Kidney tubule cell (primary cell): ENCODE data around the gene FBXL15.
"Not testable (repeated sequence)": the region's sequence is repeated elsewhere in the genome, so short reads cannot be mapped to it uniquely, and the experiment has no call there.

Source experiments
- DNase-seq: peaks from one replicate; pipeline ENCODE4 v3.0.0-alpha.2; 2018; ENCODE audit warnings: low spot score

FBXL15 gene

DNA sequence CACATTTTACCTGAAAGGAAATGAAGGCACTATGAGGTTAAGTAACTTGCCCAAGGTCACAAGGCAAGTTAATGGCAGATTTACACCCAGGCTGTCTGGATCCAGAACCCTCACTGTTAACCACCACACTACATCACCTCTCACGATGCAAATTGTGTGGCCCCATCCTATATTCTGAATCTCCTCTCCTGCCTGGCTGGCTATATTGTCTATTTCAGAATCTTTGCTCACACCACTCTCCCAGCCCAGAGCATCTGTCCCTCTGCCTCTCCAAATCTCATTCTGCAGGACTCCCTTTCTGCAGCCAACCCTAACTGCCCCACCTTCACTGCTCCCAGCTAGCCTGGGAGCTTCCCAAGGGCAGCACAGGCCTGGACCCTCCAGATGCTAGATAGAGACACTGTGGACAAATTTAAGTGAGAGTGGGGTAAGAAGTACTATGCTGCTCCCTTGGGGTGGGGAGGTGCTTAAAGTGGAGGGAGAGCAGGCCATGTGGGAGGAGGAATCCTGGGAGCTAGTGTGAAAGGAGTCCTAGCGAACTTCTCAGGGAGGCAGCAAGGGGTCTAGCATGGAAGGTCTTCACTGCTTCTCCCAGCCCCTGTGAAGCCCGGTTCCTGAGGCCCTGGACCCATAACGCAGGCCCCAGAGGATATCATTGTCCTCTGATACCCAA, 11.0 kb downstream of the FBXL15 start:
- peak; percentile 36 for DNase-seq

DNA sequence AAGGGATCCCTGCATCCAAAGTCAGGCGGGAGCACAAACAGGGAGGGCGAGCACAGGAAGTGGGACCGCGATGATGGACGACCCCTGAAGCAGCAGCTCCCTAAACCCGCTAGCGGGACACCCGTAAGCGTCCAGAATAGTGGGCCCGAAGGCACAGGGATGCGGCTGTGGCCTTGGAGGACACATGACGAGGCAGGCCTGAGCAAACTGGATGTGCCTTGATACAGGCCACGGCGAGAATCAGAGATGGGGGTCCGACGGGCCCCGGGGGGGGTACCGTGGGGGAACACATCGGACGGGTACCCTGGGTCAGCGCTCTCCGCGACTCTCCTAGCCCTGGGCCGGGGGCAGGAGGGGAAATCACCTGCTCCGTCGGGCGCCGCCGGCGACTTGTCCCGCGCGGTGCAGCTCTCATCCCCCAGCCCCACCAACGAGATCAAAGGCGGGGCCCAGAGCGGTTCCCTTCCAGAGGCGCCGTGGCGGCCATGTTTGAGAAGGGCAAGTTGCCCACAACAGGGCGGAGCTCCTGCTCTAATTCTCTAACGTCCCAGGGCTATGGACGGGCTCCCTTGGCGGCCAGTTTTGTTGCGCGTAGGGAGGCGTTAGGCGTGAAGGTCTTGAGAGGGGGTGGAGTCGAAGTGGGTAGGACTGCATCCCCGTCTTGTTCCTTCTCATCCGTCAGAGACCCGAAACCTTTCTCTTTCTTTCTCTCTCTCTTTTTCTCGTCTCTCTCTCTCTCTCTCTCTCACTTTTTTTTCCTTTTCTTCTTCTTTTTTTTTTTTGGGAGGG, 11.7 kb downstream of the FBXL15 start, which contains the start of gene CUEDC2:
Gene CUEDC2 (minus strand): TSS at position 413 of the 789 bp plus-strand sequence. CDS start 7,386 bp downstream, outside the sequence.
- peak; percentile 96 for DNase-seq

DNA sequence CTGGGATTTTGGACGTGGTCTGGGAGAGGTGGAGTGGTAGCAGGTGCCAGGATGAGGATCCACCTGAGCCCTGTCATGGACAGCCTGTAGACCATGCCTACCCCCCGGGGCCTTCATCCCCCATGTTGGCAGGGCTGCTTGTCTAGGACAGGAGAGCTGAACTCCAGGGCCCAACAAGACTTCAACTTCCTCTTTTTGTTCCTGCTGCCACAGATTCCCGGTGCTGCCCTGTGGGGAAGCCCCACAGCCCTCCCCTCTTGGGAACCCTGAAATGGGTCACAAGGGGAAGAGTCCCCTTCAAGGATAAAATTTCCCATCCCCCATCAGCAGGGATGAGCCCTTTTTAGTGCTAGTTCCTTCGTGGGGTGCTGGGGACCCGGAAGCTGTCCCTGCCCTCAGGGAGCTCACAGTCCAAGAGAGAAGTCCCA, 13.0 kb downstream of the FBXL15 start:
- DNase-seq: no peak

DNA sequence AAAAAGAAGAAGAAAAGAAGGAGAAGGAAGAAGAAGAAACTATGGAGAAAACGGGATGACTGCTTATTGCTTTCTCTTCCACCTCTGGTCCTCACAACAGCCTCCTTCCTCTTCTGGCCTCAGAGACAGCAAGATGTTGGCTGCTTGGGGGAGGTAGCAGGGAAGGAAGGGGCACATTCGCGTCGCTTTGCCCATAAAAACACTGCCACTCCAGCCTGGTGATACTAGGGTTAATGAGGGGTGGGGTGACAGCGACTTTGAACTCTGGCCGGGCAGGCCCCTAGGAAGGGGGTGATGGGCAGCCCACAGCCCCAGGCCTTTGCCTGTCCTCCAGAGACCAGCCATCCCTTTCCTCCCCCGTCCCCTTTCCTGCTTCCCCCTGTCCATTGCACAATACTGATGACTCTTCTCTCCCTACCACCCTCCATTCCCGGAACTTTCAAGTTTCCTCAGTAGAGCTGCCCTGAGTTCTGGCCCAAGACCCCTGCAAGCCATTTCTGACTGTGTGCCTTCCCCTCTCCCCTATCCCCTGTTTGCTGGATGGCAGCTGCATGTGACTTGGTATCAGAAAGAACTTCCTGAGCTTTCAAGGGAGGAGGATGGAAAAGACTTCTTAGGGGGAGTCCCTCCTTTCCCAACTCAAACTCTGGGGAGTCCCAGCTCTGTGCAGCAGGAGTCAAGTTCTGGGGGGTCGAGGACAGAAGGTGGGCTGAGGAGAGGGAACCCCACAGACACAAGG, 13.9 kb downstream of the FBXL15 start:
- peak; percentile 21 for DNase-seq

DNA sequence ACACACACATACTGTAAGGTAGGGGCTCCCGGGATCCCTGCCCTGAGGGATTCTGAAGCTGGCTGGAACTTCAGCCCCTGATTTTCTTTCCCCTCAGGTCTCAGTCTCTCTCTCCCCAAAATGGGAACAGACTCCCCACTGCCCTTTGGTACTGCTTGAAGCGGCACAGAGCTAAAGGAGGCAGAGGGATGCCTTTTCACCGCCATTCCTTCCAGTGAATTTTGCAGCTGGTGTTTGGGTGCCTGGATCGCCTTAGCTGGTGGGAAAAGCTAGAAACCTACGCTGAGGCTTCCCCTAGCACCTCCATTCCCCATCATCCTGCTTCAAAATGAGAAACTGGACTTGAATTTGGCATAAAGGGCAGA, 14.5 kb downstream of the FBXL15 start:
- DNase-seq: no peak

DNA sequence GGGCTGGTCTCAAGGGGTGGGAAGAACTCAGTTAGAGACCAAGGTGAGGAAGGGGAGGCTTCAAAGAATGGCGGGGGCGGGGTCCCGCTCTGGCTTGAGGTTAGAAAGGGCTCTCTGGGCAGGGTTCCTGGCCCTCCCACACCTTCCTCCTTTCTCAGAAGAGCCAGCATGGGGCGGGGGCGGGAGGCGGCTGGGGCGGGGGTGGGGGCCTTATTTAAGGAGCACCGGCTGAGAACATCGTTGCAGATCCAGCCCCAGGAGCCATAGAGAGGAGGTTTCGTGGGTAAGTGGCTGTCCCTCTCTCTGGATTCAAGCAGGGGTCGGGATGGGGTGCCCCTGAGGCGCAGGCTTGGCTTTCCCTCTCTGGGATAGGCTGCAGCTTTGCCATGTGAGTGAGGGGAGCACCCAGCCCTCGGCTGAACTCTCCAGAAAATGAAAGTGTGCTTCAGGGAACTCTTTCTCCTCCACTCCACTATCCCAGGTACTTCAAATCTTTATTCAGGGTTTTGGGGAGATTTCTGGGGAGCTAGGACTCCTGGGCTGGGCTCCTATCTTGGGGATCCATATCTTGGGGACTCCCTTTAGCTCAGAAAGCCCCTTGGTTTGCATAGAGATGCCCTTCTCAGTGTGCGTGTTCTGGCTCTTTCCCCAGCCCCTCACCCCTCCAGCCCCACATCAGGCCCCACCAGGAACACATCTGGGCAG, 15.0 kb downstream of the FBXL15 start:
- no peak for DNase-seq

DNA sequence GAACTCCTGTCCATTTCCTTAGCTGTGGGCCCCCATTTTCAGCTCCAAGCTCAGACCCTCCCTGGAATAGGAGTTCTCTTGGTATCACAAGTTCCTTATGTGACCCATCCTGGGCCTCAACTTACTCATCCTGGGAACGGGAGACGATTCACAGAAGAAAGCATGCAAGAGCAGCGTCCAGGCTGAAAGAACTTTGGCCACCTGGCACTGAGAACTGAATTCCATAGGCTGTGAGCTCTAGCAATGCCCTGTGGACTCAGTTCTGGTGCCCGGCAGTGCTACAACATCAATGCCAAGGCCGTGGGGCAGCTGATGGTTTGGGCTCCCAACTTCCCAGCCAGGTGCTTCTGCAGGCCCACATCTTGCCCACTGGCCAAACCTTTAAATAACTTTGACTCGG, 15.7 kb downstream of the FBXL15 start:
- no peak for DNase-seq

DNA sequence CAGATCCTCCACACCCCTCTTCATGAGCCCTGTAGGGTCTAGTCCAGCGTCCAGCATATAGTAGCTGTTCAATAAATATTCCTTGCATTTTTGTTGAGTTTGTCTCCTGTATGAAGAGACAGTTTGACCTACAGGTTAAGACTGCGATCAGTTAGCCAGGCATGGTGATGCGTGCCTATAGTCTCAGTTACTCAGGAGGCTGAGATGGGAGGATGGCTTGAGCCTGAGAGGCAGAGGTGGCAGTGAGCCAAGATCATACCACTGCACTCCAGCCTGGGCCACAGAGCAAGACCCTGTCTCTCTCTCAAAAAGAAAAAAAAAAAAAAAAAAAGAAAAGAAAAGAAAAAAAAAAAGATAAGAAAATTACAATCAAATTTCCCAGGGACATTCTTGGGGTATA, 16.9 kb downstream of the FBXL15 start:
- no peak for DNase-seq

DNA sequence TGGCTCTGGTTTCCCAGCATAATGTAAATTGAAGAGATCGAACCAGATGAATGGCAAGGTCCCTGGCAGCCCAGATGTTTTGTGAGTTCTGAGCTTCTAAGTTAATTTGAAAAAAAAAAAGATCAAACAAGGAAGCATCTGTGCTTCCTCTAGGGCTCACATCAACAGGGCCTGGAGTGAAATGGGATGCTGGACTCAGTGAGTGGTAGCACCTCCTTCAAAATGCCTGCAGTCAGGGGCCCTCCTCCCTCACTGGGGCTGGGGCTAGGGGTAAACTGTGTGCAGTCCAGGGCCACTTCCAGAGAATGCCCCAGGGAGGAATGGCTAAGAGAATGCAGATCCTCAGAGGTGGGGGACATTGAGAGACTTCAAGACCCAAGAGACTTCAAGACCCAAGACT, 17.7 kb downstream of the FBXL15 start:
- no peak for DNase-seq

DNA sequence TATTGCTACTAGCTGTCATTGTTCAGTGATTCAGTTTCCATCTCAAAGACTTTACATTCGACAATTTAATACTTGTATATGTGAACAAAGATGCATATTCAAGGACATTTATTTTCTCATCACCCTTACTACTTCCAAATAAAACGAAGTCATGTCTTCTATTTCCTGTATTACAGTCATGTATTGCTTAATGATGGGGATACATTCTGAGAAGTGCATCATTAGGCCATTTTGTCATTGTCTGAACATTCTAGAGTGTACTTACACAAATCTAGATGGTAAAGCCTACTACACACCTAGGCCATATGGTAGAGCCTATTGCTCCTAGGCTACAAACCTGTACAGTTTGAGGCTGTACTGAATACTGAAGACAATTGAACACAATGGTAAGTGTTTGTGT, 24.2 kb downstream of the FBXL15 start:
- DNase-seq: no peak

DNA sequence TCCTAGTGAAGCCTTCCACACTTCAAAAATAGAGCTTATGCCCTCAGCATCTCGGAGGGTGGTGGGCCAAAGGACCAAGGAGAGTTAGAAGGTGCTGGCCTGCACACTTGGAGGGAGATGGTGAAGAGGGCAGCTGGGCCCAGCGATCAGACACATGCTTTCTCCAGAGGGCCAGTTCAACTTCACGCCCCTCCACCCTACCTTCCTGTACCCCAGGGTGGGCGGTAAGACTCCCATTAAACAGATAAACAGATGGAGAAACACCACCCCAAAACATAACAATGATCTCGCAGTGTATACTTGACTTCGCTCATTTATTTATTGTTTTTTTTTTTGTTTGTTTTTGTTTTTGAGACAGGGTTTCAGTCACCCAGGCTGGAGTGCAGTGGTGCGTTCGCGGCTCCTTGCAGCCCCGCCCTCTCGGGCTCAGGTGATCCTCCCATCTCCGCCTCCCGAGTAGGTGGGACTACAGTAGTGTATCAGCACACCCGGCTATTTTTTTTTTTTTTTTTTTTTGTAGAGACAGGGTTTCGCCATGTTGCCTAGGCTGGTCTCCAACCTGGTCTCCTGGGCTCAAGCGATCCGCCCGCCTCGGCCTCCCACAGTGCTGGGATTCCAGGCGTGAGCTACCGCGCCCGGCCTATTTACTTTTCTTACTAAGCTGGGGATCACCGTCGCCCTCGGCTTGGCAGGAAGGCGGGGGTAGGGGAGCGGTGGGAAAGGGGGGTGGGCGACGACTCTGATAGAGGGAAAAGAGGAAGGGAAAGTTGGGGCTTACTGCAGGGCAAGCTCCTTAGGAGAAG, 28.9 kb downstream of the FBXL15 start:
- peak; percentile 86 for DNase-seq

DNA sequence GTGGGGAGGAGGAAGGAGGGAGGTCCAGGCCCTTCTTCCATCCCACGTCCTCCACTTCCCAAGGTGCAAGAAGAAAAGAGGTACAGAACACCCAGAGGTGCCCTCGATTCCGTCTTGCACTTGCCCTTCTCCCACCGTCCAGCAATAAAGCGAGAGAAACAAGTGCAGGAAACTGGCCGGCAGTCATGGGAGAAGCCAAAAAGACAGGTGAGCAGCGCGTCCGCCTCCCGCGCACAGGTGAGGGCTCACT, 29.4 kb downstream of the FBXL15 start:
- no peak for DNase-seq

DNA sequence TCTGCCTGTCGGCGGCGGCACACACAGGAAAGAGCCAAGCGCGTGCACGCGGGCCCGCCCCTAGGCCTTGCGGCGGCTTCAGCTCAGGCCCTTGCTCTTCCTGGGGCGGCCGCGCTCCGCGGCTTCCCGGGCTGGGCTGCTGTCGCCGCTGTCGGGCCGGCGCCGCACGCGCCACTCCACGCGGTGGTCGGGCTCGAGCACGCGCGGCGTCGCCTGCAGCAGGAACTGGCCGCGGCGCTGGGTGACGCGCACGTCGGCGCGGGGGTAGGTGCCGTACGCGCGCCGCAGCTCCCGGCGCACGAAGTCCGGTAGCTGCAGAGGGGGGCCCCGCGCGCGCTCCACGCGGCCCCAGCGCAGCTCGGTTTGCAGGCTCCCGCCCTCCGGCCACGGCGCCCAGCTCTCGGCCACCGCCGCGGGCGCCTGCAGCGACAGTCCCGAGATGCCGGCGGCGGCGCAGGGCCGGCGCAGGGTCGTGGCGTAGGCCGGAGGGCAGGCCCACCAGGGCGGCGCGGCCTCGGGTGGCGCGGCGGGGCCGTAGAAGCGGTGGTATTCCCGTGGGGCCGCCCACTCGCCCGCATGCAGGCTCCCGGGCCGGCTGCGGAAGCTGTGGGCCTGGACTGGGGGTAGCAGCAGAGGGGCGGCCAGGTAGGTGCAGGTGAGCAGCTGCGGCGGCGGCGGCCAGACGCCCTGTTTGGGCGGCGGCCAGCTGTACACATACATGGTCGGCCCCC, 29.9 kb downstream of the FBXL15 start:
- DNase-seq: peak; percentile 94

DNA sequence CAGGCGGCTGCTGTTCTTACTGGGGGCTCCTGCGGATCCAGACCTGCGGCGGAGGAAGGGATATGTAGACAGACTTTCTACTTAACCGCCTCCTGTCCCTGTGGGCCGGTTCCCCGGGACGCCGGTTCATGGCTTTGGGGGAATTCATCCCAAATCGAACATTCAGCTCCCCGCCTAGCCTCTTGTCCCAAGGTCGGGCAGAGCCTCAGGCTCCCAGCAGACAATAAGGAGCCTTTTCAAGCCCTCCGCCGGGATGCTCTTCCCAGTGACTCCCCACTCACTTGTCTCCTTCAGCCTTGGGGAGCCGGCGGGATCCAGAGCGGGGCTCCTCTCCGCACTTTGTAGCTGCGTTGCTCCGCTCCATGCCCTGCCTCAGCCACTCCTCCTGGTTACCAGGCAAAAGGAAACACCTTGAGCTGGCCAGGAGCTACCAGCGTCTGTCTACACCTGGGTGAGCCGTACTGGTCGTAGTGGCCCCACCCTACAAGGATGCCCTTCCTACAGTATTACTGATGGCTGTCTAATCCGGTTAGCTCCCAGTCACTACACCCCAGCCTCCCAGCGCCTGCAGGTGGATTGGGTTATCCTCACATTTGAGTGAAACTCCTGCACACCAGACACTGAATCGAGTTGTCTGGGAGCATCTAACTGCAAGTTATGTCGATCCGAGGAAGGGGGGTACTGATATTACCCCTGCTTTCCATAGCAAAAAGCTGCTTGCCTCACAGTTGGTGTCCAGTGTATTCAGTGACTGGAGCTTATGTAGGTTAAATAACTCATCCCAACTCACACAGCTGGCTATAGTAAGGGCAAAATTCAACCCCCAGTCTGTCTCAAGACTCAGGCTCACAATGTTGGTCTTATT, 30.7 kb downstream of the FBXL15 start, which contains the start of gene C10orf95:
Gene C10orf95 (minus strand): TSS at position 439 of the 865 bp plus-strand sequence. CDS start 450 bp downstream, outside the sequence.
- DNase-seq: peak; percentile 58

DNA sequence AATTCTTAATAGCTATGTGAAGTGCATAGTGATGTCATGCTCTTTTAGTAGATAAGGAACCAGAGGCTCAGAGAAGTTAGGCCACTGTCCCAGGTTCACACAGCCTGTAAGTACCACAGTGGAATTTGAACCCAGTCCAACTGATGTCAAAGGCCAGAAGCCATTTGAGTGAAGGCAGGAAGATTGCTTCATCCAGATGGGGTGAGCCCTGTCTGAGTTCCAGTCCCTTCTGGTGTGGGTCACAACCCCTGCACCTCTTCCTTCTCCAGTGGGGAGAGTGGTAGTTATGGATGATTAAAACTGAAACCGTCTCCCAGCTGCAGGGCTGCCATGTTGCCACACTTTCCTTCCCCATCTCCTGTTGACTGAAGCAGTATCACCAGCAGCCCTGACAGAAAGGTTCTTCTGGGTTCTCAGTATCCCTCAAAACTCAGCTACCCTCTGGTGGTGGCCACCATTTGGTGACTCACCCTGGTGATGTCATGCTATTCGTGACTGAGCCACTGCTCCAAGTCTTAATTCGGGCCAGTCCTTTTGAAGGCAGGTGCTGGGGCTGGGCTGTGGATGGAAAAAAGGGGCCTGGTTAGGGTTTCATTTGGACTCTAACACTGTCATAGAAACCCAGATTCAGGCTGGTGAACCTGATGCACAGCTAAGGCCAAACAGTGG, 32.2 kb downstream of the FBXL15 start:
- peak; percentile 81 for DNase-seq

DNA sequence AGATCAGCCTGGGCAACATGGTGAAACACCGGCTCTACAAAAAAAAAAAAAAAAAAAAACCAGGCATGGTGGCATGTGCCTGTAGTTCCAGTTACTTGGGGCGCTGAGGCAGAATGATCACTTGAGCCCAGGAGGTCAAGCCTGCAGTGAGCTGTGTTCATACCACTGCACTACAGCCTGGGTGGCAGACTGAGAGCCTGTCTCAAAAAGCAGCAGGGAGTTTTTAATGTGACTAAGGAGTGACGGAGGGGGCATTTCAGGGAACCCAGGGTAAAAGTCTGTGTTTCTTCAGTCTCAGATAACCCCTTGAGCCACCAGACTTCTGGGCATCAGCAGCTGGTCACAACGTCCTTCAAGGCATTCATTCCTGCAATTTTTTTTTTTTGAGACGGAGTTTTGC, 32.9 kb downstream of the FBXL15 start:
- peak; percentile 37 for DNase-seq

DNA sequence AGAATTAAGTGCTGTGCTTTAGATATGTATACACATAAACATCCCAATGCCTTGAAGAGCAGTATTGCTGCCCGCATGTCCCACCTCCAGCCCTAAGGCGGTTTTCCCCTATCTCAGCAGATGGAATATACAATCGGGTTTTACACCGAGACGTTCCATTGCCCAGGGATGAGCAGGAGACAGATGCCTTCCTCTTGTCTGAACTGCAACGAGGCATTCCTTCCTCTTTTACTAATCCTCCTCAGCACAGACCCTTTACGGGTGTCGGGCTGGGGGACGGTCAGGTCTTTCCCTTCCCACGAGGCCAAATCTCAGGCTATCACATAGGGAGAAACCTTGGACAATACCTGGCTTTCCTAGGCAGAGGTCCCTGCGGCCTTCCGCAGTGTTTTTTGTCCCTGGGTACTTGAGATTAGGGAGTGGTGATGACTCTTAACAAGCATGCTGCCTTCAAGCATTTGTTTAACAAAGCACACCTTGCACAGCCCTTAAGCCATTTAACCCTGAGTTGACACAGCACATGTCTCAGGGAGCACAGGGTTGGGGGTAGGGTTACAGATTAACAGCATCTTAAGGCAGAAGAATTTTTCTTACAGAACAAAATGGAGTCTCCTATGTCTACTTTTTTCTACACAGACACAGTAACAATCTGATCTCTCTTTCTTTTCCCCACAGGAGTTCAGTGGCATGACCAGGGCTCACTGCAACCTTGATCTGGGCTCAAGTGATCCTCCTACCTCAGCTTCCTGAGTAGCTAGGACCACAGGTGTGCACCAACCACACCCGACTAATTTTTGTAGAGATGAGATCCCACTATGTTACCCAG, 34.2 kb downstream of the FBXL15 start:
- DNase-seq: not testable (repeated sequence)

DNA sequence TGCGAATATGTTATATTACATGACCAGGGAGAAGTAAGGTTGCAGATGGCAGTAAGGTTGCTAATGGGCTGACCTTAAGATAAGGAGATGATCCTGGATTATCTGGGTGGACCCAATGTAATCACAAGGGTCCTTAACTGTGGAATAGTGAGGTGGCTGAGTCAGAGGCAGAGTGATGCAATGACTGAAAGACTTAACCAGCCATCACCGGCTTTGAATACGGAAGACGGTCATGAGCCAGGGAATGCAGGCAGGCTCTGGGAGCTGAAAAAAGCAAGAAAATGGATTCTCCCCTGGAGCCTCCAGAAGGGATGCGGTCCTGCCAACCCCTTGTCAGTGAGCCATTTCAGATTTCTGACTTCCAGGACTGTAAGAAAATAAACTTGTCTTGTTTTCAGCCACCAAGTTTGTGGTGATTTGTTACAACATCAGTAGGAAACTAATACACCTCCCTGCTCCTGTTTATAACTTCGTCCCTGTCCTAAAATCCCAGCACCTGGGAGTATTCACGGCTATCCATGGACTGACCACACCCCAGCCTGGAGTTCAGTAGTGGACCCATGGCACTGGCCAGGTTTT, 35.3 kb downstream of the FBXL15 start:
- DNase-seq: peak; percentile 71
